GM19240 (cell line): ENCODE data around the gene CLCN7.

Experiments used
- DNase-seq: peaks from one replicate; pipeline ENCODE4 v3.0.0; 2011; ENCODE audit warnings: low spot score; ENCODE audit not compliant: insufficient read length

Gene CLCN7

DNA sequence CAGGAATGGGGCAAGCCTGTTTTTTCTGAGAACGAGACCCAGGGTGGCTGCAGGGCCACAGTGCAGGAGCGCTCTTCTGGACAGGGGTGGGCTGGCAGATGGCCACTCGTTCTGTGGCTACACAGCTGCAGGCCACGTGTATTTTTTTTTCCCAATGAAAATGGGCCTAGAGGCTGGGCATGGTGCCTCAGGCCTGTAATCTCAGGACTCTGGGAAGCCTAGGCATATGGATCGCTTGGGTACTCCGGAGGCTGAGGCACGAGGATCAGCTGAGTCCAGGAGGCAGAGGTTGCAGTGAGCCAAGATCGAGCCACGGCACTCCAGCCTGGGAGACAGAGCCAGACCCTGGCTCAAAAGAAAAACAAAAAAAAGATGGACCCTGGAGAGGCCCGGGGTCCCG lies 67.1 kb downstream of the CLCN7 start:
- DNase-seq = no peak

DNA sequence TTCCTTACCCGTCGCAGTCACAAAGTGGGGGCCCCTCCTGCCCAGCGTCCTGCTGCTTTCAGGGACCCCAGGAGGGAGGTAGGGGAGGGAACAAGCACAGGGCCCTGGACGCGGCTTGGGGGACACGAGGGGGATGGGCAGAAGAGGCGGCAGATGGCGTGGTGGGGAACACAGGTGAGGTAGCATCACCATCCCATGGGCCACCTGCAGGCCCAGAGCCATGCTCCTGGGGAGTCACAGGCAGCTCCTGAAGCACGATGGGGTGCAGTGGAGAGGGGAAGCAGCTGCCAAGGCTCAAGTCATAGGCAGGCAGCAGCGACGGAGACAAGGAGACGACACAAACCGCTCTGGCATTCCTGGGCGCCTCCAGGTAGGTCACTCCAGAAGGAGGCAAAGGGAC lies 71.1 kb downstream of the CLCN7 start:
- DNase-seq = no peak

DNA sequence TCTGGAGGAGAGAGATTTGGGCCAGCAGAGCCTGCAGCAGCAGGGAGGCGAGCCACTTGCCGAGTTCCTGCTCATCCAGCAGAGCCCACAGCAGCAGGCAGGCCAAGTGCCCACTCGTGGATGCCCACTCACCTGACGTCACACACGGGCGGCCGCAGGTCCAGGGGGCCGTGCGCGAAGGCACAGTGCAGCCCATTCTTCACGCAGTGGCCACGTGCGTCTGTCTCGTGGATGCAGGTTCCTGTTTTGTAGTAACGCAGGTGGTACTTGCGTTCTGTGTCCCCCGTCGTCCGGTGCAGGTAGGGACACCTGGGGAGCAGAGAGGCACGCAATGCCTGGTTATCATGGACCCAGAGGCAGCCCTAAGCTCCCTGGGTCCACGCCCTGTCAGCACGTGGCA lies 71.8 kb downstream of the CLCN7 start:
- DNase-seq = no peak

DNA sequence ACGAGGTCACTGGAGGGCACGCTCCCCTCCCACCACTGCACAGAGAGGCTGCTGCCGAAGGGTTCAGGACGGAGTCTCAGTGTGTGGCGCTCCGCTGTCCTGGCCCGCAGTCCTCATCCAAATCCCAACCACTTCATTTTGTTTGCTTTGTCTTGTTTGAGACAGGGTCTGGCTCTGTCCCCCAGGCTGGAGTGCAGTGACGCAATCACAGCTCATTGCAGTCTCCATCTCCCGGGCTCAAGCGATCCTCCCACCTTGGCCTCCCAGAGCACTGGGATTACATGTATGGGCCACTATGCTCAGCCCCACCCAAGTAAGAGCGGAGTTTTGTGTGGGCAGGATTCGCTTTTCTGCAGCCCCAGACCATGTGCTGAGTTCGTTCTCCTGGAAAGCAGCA lies 73.1 kb downstream of the CLCN7 start:
- DNase-seq = no peak

DNA sequence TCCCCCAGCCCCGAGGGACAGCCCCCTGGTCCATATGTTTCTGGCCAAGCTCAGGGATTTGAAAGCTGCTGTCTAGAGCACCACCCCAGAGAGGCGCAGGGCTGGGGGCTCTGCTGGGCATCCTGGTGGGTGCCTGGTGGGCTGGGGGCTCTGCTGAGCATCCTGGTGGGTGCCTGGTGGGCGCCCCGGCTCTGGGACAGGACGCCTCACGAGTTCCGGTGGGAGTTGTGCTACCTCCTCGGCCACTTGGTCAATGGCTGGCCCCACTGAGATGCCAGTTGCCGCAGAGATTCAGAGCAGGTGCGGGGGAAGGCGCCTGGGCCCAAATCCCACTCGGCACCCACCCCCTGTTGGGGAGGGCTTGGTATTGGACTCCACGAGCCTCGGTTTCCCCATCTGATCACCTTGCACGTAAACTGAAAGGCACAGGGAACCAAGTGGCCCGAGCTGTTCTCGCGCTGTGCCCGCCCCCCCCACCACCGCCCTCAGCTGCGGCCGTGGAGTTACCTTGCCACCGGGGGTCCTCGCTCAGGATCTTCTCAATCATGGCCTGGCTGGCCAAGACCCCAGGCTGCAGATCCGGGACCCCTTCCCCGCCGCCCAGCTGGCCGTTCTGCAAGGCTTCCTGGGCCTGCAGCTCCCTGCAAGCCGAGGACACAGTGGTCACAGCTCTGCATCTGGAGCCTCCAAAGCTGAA lies 73.6 kb downstream of the CLCN7 start:
- DNase-seq = no peak

DNA sequence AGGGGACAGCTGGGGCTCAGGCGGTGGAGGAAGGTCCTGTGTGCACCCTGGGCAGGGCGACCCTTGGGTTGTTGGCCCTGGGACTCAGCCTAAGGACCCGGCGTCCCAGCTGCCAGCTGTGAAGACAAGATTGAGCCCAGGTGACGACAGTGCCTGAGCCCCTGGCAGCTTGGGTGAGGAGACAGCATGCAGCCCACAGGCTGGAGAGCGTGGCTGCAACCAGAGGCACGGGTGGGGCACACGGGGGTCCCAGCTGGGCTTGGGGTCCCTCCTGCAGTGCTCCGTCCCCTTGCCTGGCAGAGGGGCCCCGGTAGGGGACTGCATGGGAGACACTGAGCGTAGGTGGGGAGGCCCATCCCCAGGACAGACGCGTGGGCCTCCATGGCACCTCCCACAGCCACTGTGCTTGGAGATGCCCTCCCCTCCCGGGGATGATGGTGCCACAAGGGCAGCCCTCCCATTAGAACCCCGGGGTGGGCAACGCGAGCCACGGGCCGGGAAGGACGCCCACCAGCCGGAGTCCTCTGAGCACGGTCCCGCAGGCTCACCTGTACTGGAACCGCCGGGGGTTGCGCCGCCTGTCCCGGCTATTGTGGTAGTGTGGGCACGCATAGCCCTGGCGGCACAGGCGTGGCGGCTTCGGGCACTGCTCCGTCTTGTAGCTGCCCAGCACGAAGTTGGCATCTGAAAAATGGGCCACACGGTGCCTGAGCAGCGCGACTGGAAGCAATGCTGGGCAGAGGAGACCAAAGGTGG lies 75.8 kb downstream of the CLCN7 start:
- no peak for DNase-seq

DNA sequence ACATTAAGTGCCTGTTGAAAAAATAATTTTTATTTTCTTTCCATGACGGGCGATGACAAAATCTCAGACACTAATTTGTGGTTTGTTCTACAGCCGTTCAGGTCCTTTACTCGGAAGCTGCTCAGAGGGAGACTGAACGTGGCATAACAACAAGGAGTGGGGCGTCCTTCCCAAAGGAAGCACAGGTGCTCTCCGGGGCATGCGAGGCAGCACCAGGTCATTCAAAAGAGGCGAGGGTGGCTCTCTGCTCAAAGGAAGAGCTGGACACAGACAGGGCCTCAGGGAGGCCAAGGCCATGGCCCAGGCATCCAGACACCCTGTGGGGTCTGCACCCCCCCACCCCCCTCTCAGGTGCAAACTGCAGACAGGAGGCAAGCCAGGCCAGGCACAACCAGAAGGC lies 76.5 kb downstream of the CLCN7 start:
- no peak for DNase-seq

DNA sequence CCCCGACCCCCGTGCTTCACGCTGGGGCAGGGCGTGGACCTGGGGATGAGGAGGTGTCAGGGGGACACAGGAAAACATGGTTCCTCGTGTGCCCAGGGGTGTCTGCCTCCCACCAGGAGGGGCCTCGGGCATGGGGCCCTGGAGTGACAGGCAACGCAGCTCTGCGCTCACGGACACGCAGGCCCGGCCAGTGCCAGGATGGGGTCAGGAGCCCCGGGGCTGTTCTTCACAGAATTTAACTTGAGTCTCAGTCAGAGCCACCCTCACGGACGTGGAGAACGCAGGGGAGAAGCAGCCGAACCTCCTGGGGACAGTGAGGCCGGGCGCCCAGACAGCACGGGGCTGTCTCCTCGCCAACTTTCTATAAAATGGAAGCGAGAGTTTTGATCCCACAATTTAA lies 77.0 kb downstream of the CLCN7 start:
- no peak for DNase-seq

DNA sequence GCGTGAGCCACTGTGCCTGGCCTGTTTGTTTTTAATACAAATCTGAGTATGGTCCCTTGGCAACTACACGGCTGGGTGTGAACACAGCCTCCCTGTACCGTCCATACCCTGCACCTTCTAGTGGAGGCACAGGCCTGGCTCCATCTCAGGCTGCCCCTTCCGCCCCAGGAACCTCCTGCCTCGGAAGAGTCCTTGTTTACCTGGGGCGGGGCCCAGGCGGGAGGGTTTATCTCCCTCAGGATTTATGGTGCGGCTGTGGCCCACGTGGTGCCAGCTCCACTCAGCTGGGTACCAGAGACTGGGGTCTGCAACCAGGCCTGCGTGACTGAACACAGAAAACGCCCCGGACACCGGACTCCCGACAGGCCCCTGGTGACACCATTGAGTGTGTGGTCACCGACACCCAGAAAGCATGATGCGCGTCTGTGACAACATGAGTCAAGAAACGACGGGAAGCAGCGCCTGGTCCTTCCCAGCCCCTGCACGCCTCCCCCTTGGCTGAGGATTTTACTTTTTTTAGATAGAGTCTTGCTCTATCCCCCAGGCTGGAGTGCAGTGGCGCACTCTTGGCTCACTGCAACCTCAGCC lies 79.3 kb downstream of the CLCN7 start:
- DNase-seq = no peak
